PC-3 (cell line): ENCODE measurements around the gene HCFC2.

Experiments used
- EZH2 ChIP-seq: fragments of 300-600 bp; sonication (generic); IDR thresholded peaks from one replicate; pipeline ENCODE4 v1.6.1; 2017; ENCODE audit warnings: antibody characterized with exemption, mild to moderate bottlenecking, low read length; ENCODE audit not compliant: unreplicated experiment
- TF ChIP-seq, protein P1 (sequence below): fragments of 300-600 bp; sonication (generic); conservative IDR thresholded peaks from 2 replicates; pipeline ENCODE4 v1.5.1; 2017; ENCODE audit warnings: antibody characterized with exemption, low read depth, mild to moderate bottlenecking, low read length

DNA sequence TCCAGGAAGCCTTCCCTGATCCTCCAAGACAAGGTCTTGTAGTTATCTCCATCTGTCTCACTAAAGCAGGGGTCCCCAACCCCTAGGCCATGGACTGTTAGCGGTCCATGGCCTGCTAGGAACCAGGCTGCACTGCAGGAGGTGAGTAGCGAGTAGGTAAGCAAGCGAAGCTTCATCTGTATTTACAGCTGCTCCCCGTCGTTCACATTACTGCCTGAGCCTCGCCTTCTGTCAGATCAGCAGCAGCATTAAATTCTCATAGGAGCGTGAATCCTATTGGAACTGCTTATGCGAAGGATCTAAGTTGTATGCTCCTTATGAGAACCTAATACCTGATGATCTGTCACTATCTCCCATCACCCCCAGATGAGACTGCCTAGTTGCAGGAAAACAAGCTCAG lies 86.1 kb downstream of the HCFC2 start:
- TF ChIP-seq, protein P1, sequence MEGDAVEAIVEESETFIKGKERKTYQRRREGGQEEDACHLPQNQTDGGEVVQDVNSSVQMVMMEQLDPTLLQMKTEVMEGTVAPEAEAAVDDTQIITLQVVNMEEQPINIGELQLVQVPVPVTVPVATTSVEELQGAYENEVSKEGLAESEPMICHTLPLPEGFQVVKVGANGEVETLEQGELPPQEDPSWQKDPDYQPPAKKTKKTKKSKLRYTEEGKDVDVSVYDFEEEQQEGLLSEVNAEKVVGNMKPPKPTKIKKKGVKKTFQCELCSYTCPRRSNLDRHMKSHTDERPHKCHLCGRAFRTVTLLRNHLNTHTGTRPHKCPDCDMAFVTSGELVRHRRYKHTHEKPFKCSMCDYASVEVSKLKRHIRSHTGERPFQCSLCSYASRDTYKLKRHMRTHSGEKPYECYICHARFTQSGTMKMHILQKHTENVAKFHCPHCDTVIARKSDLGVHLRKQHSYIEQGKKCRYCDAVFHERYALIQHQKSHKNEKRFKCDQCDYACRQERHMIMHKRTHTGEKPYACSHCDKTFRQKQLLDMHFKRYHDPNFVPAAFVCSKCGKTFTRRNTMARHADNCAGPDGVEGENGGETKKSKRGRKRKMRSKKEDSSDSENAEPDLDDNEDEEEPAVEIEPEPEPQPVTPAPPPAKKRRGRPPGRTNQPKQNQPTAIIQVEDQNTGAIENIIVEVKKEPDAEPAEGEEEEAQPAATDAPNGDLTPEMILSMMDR: no peak
- TF ChIP-seq EZH2: no peak
